ENCODE results near the gene CPS1. TPM values are rescaled to one million over a fixed set of nuclear protein-coding genes. Genes with fewer than 3 reads are reported as not detected.

Gene CPS1
- total RNA-seq, 1 donor from 2014 or later: 8.0 TPM

DNA sequence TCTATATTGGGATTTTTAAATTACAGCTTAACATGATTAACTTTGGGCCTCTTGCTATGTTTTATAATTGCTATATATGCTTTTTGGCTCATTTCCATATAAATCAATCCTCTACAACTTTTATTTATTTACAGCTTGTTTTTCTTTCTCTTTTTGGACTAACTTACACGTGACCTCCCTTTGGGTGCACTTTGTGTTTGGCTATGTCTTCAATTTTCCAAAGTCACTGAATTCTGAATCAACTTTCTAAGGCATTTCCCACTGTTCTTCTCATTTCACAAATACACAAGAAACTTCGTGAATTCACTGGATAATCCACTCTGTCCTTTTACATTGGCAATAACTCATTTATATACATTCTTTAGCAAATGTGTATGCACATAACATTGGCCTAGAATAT is 5.4 kb upstream of the CPS1 start:
- Histone ChIP-seq H3K27ac (ENCODE audit: low read depth, low read length) (no peak overlapping the region), H4K20me1 (ENCODE audit: insufficient read depth, low read length) (no peaks in the 10 kb centered on the region), H3K27me3 (ENCODE audit: insufficient read depth, low read length) (no peaks in the 10 kb centered on the region), H3K36me3 (ENCODE audit: insufficient read depth, low read length) (no peaks in the 10 kb centered on the region), H3K9ac (ENCODE audit: low read length) (no peak overlapping the region), H2AFZ (ENCODE audit: low read depth, low read length) (no peak overlapping the region), H3K4me2 (ENCODE audit: low read length) (no peak overlapping the region), H3K79me2 (ENCODE audit: insufficient read depth, low read length) (no peaks in the 10 kb centered on the region), H3K4me1 (ENCODE audit: insufficient read depth, low read length) (no peaks in the 10 kb centered on the region), H3K9me3 (ENCODE audit: insufficient read depth, low read depth, low read length) (no peaks in the 10 kb centered on the region), H3K4me3 (ENCODE audit: insufficient read depth, low read depth, low read length) (no peak overlapping the region)
- H3K36me3 Mint-ChIP-seq (ENCODE audit: low read depth, unreplicated experiment): no peaks in the 10 kb centered on the region
- H3K27ac Mint-ChIP-seq (ENCODE audit: unreplicated experiment): no peak overlapping the region
- FAIRE-seq (no peak), DNase-seq (ENCODE audit: low read depth) (no peak)
- H3K4me1 Mint-ChIP-seq (ENCODE audit: low read depth, unreplicated experiment): no peaks in the 10 kb centered on the region
- H3K4me3 Mint-ChIP-seq (ENCODE audit: unreplicated experiment): no peak overlapping the region
- TF ChIP-seq CTCF (IDR thresholded peaks at IDR 0.05; ENCODE audit: insufficient read depth, low read depth, low read length) (no peak), EZH2 (IDR thresholded peaks at IDR 0.05; ENCODE audit: insufficient read depth, low read length) (no peak)
- no peaks in the 10 kb centered on the region for H3K27me3 Mint-ChIP-seq (ENCODE audit: low read depth, unreplicated experiment)
- no peaks in the 10 kb centered on the region for H3K9me3 Mint-ChIP-seq (ENCODE audit: unreplicated experiment)

- H3K4me1 Mint-ChIP-seq (ENCODE audit: low read depth, unreplicated experiment): peaks cover 4% of the 10 kb centered on the region
- H3K27ac ChIP-seq (ENCODE audit: low read depth, low read length): no peak overlapping the region
- no peaks in the 10 kb centered on the region for H3K36me3 Mint-ChIP-seq (ENCODE audit: low read depth, unreplicated experiment)
- no peak overlapping the region for H3K4me3 Mint-ChIP-seq (ENCODE audit: unreplicated experiment)
- DNase-seq (ENCODE audit: low read depth) (peak; percentile 12), FAIRE-seq (no peak)
- TF ChIP-seq CTCF (IDR thresholded peaks at IDR 0.05; ENCODE audit: insufficient read depth, low read depth, low read length) (no peak), EZH2 (IDR thresholded peaks at IDR 0.05; ENCODE audit: insufficient read depth, low read length) (no peak)
- no peak overlapping the region for H3K4me2 ChIP-seq (ENCODE audit: low read length)
- H3K9me3 Mint-ChIP-seq (ENCODE audit: unreplicated experiment): no peaks in the 10 kb centered on the region
- no peak overlapping the region for H3K9ac ChIP-seq (ENCODE audit: low read length)
- no peaks in the 10 kb centered on the region for H3K27me3 Mint-ChIP-seq (ENCODE audit: low read depth, unreplicated experiment)
- H3K79me2 ChIP-seq (ENCODE audit: insufficient read depth, low read length): no peaks in the 10 kb centered on the region
- H3K9me3 ChIP-seq (ENCODE audit: insufficient read depth, low read depth, low read length): no peaks in the 10 kb centered on the region
- H3K36me3 ChIP-seq (ENCODE audit: insufficient read depth, low read length): no peaks in the 10 kb centered on the region
- H3K4me3 ChIP-seq (ENCODE audit: insufficient read depth, low read depth, low read length): no peak overlapping the region
- no peaks in the 10 kb centered on the region for H3K27me3 ChIP-seq (ENCODE audit: insufficient read depth, low read length)
- no peak overlapping the region for H3K27ac Mint-ChIP-seq (ENCODE audit: unreplicated experiment)
- no peaks in the 10 kb centered on the region for H3K4me1 ChIP-seq (ENCODE audit: insufficient read depth, low read length)
- no peak overlapping the region for H2AFZ ChIP-seq (ENCODE audit: low read depth, low read length)
- no peaks in the 10 kb centered on the region for H4K20me1 ChIP-seq (ENCODE audit: insufficient read depth, low read length)
Measured at GRCh38 chr2:210553373-210553772, 3.0 kb upstream of the CPS1 start.

GRCh38 chr2:210555555-210555954 is 844 bp upstream of the CPS1 start:
- H3K4me3 Mint-ChIP-seq (ENCODE audit: unreplicated experiment): no peak overlapping the region
- Histone ChIP-seq H3K27me3 (ENCODE audit: insufficient read depth, low read length) (no peaks in the 10 kb centered on the region), H3K4me2 (ENCODE audit: low read length) (no peak overlapping the region), H2AFZ (ENCODE audit: low read depth, low read length) (no peak overlapping the region), H3K9ac (ENCODE audit: low read length) (no peak overlapping the region), H3K4me3 (ENCODE audit: insufficient read depth, low read depth, low read length) (no peak overlapping the region), H3K36me3 (ENCODE audit: insufficient read depth, low read length) (no peaks in the 10 kb centered on the region), H3K4me1 (ENCODE audit: insufficient read depth, low read length) (no peaks in the 10 kb centered on the region), H3K27ac (ENCODE audit: low read depth, low read length) (no peak overlapping the region), H3K79me2 (ENCODE audit: insufficient read depth, low read length) (no peaks in the 10 kb centered on the region), H3K9me3 (ENCODE audit: insufficient read depth, low read depth, low read length) (no peaks in the 10 kb centered on the region), H4K20me1 (ENCODE audit: insufficient read depth, low read length) (no peaks in the 10 kb centered on the region)
- DNase-seq (ENCODE audit: low read depth) (no peak), FAIRE-seq (no peak)
- no peaks in the 10 kb centered on the region for H3K36me3 Mint-ChIP-seq (ENCODE audit: low read depth, unreplicated experiment)
- TF ChIP-seq CTCF (IDR thresholded peaks at IDR 0.05; ENCODE audit: insufficient read depth, low read depth, low read length) (no peak), EZH2 (IDR thresholded peaks at IDR 0.05; ENCODE audit: insufficient read depth, low read length) (no peak)
- H3K4me1 Mint-ChIP-seq (ENCODE audit: low read depth, unreplicated experiment): peaks cover 4% of the 10 kb centered on the region
- no peak overlapping the region for H3K27ac Mint-ChIP-seq (ENCODE audit: unreplicated experiment)
- H3K27me3 Mint-ChIP-seq (ENCODE audit: low read depth, unreplicated experiment): no peaks in the 10 kb centered on the region
- no peaks in the 10 kb centered on the region for H3K9me3 Mint-ChIP-seq (ENCODE audit: unreplicated experiment)

Measured in astrocyte (in vitro differentiated cells and primary cell).